ENCODE results near the gene OLFML3.

Gene OLFML3

DNA sequence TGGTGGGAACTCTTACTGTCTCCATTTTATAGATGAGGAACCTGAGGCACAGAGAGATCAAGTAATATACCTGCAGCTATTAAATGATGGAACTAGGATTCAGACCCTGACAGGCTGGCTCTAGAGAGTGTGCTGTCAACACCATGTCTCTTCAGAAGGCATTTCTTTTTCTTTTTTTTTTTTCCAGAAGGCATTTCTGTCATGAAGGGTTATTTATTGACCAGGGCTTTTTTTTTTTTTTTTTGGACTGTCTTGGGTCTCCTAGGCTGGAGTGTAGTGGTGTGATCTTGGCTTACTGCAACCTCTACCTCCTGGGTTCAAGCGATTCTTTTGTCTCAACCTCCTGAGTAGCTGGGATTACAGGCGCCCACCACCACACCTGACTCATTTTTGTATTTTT, 27.6 kb upstream of the OLFML3 start:
- TF ChIP-seq, protein P1, sequence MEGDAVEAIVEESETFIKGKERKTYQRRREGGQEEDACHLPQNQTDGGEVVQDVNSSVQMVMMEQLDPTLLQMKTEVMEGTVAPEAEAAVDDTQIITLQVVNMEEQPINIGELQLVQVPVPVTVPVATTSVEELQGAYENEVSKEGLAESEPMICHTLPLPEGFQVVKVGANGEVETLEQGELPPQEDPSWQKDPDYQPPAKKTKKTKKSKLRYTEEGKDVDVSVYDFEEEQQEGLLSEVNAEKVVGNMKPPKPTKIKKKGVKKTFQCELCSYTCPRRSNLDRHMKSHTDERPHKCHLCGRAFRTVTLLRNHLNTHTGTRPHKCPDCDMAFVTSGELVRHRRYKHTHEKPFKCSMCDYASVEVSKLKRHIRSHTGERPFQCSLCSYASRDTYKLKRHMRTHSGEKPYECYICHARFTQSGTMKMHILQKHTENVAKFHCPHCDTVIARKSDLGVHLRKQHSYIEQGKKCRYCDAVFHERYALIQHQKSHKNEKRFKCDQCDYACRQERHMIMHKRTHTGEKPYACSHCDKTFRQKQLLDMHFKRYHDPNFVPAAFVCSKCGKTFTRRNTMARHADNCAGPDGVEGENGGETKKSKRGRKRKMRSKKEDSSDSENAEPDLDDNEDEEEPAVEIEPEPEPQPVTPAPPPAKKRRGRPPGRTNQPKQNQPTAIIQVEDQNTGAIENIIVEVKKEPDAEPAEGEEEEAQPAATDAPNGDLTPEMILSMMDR (IDR thresholded peaks at IDR 0.05; ENCODE audit: low read depth, low read length, missing control alignments) = no peak
- Histone ChIP-seq H3K27ac (no peak overlapping the region), H3K4me3 (ENCODE audit: low read depth, low read length) (no peak overlapping the region), H3K27me3 (replicated peaks) (no peaks in the 10 kb centered on the region), H3K36me3 (replicated peaks) (peaks cover 6% of the 10 kb centered on the region)
- in situ Hi-C loops (cut with HindIII; ENCODE audit: low pct_ligation_motif_present, low sequenced_read_pairs) = no loop called here
- no peak for DNase-seq

GRCh38 chr1:113957984-113958383, 21.3 kb upstream of the OLFML3 start:
- TF ChIP-seq, protein P1 (IDR thresholded peaks at IDR 0.05; ENCODE audit: low read depth, low read length, missing control alignments) = no peak
- Histone ChIP-seq H3K27me3 (replicated peaks) (no peaks in the 10 kb centered on the region), H3K27ac (no peak overlapping the region), H3K4me3 (ENCODE audit: low read depth, low read length) (no peak overlapping the region), H3K36me3 (replicated peaks) (peaks cover 22% of the 10 kb centered on the region)
- in situ Hi-C loops (cut with HindIII; ENCODE audit: low pct_ligation_motif_present, low sequenced_read_pairs) = no loop called here
- DNase-seq = no peak

DNA sequence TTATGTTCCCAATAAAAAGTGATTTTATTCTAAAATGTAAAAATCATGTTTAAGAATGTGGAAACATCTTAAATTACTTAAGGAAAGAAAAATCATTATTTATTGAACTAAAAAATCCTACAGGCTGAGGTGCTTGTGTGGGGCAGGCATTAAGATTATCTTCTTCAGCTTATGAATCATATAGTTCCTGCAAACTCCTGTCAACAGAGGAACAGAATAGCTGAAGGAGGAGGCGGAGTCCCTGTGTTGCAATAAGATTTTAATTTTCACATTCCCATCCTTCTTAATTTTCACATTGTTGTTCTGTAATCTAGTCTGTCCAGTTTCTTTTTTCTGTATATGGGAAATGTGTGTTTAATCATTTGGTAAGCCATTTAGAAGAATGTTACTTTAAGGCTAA, 20.6 kb upstream of the OLFML3 start:
- TF ChIP-seq, protein P1 (IDR thresholded peaks at IDR 0.05; ENCODE audit: low read depth, low read length, missing control alignments) = no peak

GRCh38 chr1:113963281-113963906, 15.9 kb upstream of the OLFML3 start:
- Histone ChIP-seq H3K4me3 (ENCODE audit: low read depth, low read length) (no peak overlapping the region), H3K27ac (no peak overlapping the region), H3K36me3 (replicated peaks) (peaks cover 37% of the 10 kb centered on the region), H3K27me3 (replicated peaks) (no peaks in the 10 kb centered on the region)
- in situ Hi-C loops (cut with HindIII; ENCODE audit: low pct_ligation_motif_present, low sequenced_read_pairs) = no loop called here
- DNase-seq = no peak
- TF ChIP-seq, protein P1 (IDR thresholded peaks at IDR 0.05; ENCODE audit: low read depth, low read length, missing control alignments) = peak; percentile 27

More for the DNA sequence above, 20.6 kb upstream of the OLFML3 start:
- Histone ChIP-seq H3K27ac (no peak overlapping the region), H3K4me3 (ENCODE audit: low read depth, low read length) (no peak overlapping the region), H3K27me3 (replicated peaks) (no peaks in the 10 kb centered on the region), H3K36me3 (replicated peaks) (peaks cover 29% of the 10 kb centered on the region)
- in situ Hi-C loops (cut with HindIII; ENCODE audit: low pct_ligation_motif_present, low sequenced_read_pairs) = no loop called here
- DNase-seq = no peak

DNA sequence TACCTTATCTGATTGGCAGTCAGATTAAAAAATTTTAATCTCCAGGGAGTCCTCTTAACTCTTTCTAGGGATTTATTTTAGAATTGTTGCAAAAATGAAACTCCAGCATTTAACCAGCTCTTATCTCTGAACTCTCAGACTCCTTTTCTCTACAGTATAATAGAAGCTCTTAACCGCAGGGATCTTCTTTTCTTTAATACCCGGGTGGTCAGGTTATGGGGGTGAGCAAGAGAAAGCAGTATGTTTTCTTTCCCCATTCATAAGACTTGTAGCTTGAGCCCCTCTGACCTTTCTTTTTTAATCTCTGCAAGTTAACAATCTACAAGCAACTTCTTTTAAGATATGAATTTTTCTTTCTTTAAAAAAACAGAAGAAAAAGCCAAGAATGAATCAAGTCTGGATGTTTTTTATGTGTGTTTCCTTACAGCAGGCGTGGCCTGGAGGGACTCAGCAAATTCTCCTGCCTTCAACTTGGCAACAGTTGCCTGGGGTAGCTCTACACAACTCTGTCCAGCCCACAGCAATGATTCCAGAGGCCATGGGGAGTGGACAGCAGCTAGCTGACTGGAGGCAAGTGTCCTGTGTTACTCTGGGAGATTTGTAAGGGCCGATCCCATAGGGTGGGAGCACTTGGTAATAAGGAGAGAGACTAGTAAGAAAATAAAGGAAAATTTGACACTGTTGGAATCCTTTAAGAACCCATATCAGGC, 13.4 kb upstream of the OLFML3 start:
- in situ Hi-C loops (cut with HindIII; ENCODE audit: low pct_ligation_motif_present, low sequenced_read_pairs) = no loop called here
- Histone ChIP-seq H3K36me3 (replicated peaks) (peaks cover 55% of the 10 kb centered on the region), H3K27me3 (replicated peaks) (no peaks in the 10 kb centered on the region), H3K4me3 (ENCODE audit: low read depth, low read length) (no peak overlapping the region), H3K27ac (no peak overlapping the region)
- TF ChIP-seq, protein P1 (IDR thresholded peaks at IDR 0.05; ENCODE audit: low read depth, low read length, missing control alignments) = no peak
- peak; percentile 43 for DNase-seq
